Activated CD4-positive, alpha-beta T cell treated with anti-CD3 and anti-CD28 coated beads, Interleukin-2, amount 10 ng/mL, durations not matched to agents 24 days and 14 days (primary cell): Measurements from ENCODE around the gene NECTIN1. TPM values are rescaled to one million over a fixed set of nuclear protein-coding genes. Genes with fewer than 3 reads are reported as not detected.
A peak's percentile ranks its signal among the peaks of the same experiment; 100 is the strongest.

Experiments
- DNase-seq: peaks from one replicate; pipeline ENCODE4 v3.0.0; 2022
- H3K27ac Mint-ChIP-seq: one replicate; pipeline ENCODE4 v1.8.0; 2022; ENCODE audit warnings: mild to moderate bottlenecking, mixed read lengths
- H3K27me3 Mint-ChIP-seq: one replicate; pipeline ENCODE4 v1.8.0; 2022; ENCODE audit warnings: mixed read lengths
- H3K36me3 Mint-ChIP-seq: one replicate; pipeline ENCODE4 v1.8.0; 2022; ENCODE audit warnings: low read depth, mild to moderate bottlenecking, mixed read lengths
- H3K4me1 Mint-ChIP-seq: one replicate; pipeline ENCODE4 v1.8.0; 2021; ENCODE audit warnings: mixed read lengths
- H3K4me3 Mint-ChIP-seq: one replicate; pipeline ENCODE4 v1.8.0; 2022; ENCODE audit warnings: mild to moderate bottlenecking, moderate library complexity, mixed read lengths
- H3K9me3 Mint-ChIP-seq: one replicate; pipeline ENCODE4 v1.8.0; 2021; ENCODE audit warnings: mixed read lengths
- intact Hi-C: fragments of 100-400 bp; cut with micrococcal nuclease; formaldehyde crosslinking; loops from one replicate; pipeline ENCODE4 v1.15.1; 2023
- total RNA-seq: library from RNA; stranded (reverse); gene quantifications from 2 replicates; pipeline ENCODE4 v1.2.3, GENCODE V29; 2022

The NECTIN1 gene
- total RNA-seq, 1 donor from 2014 or later, result 3.1 TPM

DNA sequence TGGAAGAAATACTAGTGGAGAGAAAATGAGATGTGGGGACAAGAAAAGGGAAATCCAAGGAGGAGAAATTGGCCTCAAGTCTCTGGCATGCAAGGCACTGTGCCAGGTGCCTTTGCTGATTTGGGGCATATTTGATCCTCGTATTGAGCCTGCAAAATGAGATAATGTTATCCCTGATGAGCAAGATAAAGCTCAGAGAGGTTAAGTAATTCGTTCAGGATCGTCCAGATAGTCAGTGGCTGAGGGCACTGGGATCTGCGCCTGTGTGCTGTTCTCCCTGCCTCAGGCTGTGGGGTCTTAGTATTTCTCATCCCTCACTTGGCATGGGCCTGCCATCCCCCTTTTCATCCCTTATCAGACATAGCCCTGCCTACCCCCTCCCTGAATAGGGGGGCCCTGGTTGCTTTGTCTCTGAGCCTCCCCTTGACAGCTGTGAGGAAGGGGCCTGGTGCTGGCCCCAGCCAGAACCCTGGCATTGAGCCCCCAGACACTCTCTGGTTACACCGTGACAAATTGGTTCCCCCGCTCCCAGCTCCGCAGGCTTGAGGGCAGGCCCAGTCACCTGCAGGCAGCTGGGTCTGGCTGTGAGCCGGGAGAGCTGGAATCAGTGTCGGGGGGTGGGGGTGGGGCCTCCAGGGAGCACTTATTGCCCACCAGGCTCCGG lies 85.7 kb downstream of the NECTIN1 start:
- intact Hi-C loops, result no loop called here
- peaks cover 2% of the 10 kb centered on the region for H3K27me3 Mint-ChIP-seq
- H3K36me3 Mint-ChIP-seq, result peaks cover 3% of the 10 kb centered on the region
- H3K27ac Mint-ChIP-seq, result no peak overlapping the region
- no peaks in the 10 kb centered on the region for H3K9me3 Mint-ChIP-seq
- no peaks in the 10 kb centered on the region for H3K4me1 Mint-ChIP-seq
- no peak overlapping the region for H3K4me3 Mint-ChIP-seq
- no peak for DNase-seq

GRCh38 chr11:119641983-119642745 lies 86.8 kb downstream of the NECTIN1 start:
- H3K4me1 Mint-ChIP-seq, result no peaks in the 10 kb centered on the region
- H3K27ac Mint-ChIP-seq, result no peak overlapping the region
- no peak overlapping the region for H3K4me3 Mint-ChIP-seq
- no peaks in the 10 kb centered on the region for H3K36me3 Mint-ChIP-seq
- peak; percentile 65 for DNase-seq
- intact Hi-C loops, result no loop called here
- H3K27me3 Mint-ChIP-seq, result peaks cover 2% of the 10 kb centered on the region
- H3K9me3 Mint-ChIP-seq, result no peaks in the 10 kb centered on the region

- Mint-ChIP-seq H3K27ac (no peak overlapping the region), H3K36me3 (no peaks in the 10 kb centered on the region), H3K4me1 (no peaks in the 10 kb centered on the region), H3K27me3 (peaks cover 2% of the 10 kb centered on the region), H3K4me3 (no peak overlapping the region), H3K9me3 (no peaks in the 10 kb centered on the region)
- intact Hi-C loops, result no loop called here
- DNase-seq, result no peak
Observed at GRCh38 chr11:119640541-119640940, 88.5 kb downstream of the NECTIN1 start.

- H3K36me3 Mint-ChIP-seq, result no peaks in the 10 kb centered on the region
- intact Hi-C loops, result no loop called here
- H3K27me3 Mint-ChIP-seq, result peaks cover 2% of the 10 kb centered on the region
- H3K4me3 Mint-ChIP-seq, result no peak overlapping the region
- H3K4me1 Mint-ChIP-seq, result no peaks in the 10 kb centered on the region
- H3K27ac Mint-ChIP-seq, result no peak overlapping the region
- DNase-seq, result no peak
- H3K9me3 Mint-ChIP-seq, result no peaks in the 10 kb centered on the region
Observed at GRCh38 chr11:119639642-119640205, 89.3 kb downstream of the NECTIN1 start.

DNA sequence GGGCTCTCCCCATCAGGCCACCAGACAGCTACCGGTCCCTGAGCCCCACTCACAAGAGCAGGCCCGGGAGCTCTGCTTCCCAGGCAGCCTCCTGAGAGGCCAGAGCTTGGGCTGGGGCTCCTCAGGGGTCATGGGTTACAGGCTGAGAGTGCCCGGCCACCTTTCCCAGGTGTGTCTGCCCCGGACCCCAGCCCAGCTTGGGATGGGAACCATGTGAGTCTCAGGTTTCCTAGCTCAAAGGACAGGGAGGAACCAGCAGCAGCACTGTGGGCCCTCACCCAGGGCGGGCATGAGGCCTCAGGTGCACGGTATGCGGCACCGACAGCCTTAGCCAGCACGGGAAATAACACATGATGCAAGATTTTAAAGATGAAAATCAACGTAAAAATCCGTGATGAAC lies 90.1 kb downstream of the NECTIN1 start:
- Mint-ChIP-seq H3K36me3 (no peaks in the 10 kb centered on the region), H3K4me3 (no peak overlapping the region), H3K27ac (no peak overlapping the region), H3K9me3 (no peaks in the 10 kb centered on the region), H3K4me1 (no peaks in the 10 kb centered on the region), H3K27me3 (peaks cover 2% of the 10 kb centered on the region)
- intact Hi-C loops, result no loop called here
- no peak for DNase-seq

DNA sequence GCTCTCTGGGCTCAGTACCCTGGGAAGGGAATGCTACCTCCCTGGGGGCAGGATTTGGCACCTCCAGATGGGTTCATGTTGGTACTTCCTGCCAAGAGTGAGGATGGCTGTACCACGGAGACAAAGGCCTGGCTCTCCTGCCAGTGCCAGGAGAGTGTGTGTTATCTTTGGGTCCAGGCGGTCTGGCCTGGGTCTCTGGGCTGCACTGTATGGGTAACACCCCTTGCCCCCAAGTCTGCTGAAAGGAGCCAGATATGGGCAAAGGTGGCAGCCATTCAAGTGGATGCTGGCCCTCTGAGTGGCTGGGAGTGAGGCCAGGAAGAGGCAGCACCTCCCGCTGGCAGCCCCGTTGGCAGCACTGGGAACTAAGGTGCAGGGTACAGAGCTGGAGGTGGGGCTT lies 91.5 kb downstream of the NECTIN1 start:
- H3K27ac Mint-ChIP-seq, result no peak overlapping the region
- H3K27me3 Mint-ChIP-seq, result peaks cover 2% of the 10 kb centered on the region
- intact Hi-C loops, result no loop called here
- no peak overlapping the region for H3K4me3 Mint-ChIP-seq
- H3K36me3 Mint-ChIP-seq, result no peaks in the 10 kb centered on the region
- no peak for DNase-seq
- H3K4me1 Mint-ChIP-seq, result no peaks in the 10 kb centered on the region
- no peaks in the 10 kb centered on the region for H3K9me3 Mint-ChIP-seq

DNA sequence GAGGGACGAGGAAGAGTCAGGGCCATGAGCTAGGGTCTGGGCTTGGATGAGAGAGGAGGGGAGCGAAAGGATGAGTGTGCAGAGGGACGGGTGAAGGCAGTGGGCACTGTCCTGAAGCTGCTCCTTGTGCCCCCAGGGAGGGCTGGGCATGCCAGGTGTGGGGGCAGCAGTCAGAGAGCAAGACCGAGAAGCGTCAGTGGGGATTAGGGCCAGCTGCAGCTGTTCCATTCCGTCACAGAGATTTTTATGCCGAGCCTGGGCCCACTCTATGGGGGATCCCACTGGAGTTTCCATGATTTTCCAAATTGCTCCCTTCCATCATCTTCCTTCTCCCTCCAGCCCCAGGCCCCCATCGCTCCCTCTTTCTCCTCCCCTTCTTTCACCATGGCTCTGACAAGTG lies 93.2 kb downstream of the NECTIN1 start:
- intact Hi-C loops, result no loop called here
- H3K27ac Mint-ChIP-seq, result no peak overlapping the region

GRCh38 chr11:119635041-119635740 lies 93.8 kb downstream of the NECTIN1 start:
- no peak for DNase-seq
- H3K4me1 Mint-ChIP-seq, result no peaks in the 10 kb centered on the region
- no peak overlapping the region for H3K4me3 Mint-ChIP-seq
- no peaks in the 10 kb centered on the region for H3K36me3 Mint-ChIP-seq
- no peak overlapping the region for H3K27ac Mint-ChIP-seq
- intact Hi-C loops, result no loop called here
- no peaks in the 10 kb centered on the region for H3K27me3 Mint-ChIP-seq
- no peaks in the 10 kb centered on the region for H3K9me3 Mint-ChIP-seq

More for the DNA sequence above, 93.2 kb downstream of the NECTIN1 start:
- H3K4me1 Mint-ChIP-seq, result no peaks in the 10 kb centered on the region
- DNase-seq, result no peak
- no peak overlapping the region for H3K4me3 Mint-ChIP-seq
- no peaks in the 10 kb centered on the region for H3K9me3 Mint-ChIP-seq
- H3K27me3 Mint-ChIP-seq, result no peaks in the 10 kb centered on the region
- no peaks in the 10 kb centered on the region for H3K36me3 Mint-ChIP-seq

DNA sequence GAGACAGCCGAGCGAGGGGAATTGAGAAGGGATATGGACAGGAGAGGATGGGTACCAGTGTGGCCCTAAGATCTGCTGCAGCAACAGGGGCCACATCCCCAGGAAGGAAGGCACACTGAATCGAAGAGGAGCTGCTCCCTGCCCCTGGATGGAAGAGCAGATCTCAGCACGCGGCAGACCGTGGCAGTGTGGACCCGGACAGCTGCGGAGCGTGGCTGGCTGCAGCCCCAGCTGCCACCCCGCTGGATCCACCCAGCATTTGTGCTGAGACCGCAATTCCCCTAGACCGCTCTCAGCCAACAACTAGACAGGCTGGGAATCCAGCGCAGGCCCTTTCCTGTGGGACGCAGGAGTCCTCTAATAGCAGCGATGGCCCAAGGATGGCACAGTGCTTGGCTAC lies 94.7 kb downstream of the NECTIN1 start:
- Mint-ChIP-seq H3K27me3 (no peaks in the 10 kb centered on the region), H3K27ac (no peak overlapping the region), H3K9me3 (no peaks in the 10 kb centered on the region), H3K4me1 (no peaks in the 10 kb centered on the region), H3K36me3 (no peaks in the 10 kb centered on the region), H3K4me3 (no peak overlapping the region)
- DNase-seq, result no peak
- intact Hi-C loops, result no loop called here

DNA sequence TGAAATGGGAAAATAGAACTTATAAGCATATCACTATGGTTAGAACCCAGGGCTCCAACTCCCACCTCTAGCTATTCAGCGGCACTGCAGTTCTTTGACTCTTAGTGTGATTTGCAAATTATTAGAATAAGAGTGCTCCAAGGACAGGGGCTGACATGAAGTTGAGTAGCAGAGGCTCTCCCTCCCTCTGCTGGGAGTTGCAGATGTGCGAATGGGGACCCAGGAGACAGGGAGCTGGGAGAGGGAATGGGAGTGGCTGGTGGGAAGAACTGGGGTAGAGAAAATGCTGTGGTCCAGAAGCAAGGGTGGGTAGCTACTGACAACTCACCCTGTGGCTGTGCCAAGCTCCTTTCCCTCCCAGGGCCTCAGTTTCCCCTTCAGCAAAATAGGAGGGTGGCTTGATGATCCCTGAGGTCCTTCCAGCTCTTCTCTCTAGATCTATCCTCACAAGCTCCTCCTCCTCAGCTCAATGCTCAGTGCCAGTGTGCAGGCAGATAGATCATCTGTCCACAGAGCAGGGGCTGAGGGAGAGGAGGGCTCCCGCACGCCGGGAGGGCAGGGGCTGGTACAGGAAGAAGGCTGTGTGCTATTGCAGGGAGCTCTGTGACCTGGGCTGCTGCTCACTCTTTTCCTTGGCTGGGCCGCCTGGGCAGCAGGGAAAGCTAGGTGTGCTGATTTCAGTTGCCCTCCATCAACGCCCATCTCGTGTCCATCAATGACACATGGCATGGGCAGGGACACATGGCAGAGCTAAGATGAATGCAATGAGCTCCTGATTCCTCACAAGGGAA lies 99.0 kb downstream of the NECTIN1 start:
- no peaks in the 10 kb centered on the region for H3K9me3 Mint-ChIP-seq
- H3K36me3 Mint-ChIP-seq, result no peaks in the 10 kb centered on the region
- H3K4me1 Mint-ChIP-seq, result no peaks in the 10 kb centered on the region
- DNase-seq, result no peak
- H3K27ac Mint-ChIP-seq, result no peak overlapping the region
- intact Hi-C loops, result no loop called here
- no peaks in the 10 kb centered on the region for H3K27me3 Mint-ChIP-seq
- H3K4me3 Mint-ChIP-seq, result no peak overlapping the region

DNA sequence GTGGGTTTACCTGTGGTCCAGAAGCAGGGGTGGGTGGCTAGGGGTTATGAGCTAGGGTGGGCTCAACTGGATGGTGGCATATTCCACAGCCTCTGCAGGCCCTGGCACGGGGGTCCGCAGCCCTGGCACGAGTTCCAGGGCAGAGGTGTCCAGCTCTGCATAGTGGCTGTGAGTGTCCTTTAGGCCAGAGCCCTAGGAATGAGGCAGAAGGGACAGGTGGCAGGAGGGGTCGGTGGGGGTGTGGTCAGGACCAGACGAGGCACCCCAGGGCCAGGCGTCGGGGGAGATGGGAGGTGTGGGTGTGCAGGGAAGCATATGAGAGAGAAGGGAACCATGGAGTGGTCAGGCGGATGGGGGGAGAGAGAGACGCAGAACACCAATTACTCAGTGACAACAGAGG lies 99.9 kb downstream of the NECTIN1 start:
- H3K9me3 Mint-ChIP-seq, result no peaks in the 10 kb centered on the region
- DNase-seq, result no peak
- intact Hi-C loops, result no loop called here

GRCh38 chr11:119627286-119627685 lies 101.7 kb downstream of the NECTIN1 start:
- no peaks in the 10 kb centered on the region for H3K27me3 Mint-ChIP-seq
- H3K9me3 Mint-ChIP-seq, result no peaks in the 10 kb centered on the region
- DNase-seq, result no peak
- intact Hi-C loops, result no loop called here
- no peaks in the 10 kb centered on the region for H3K4me1 Mint-ChIP-seq
- H3K27ac Mint-ChIP-seq, result no peak overlapping the region
- H3K36me3 Mint-ChIP-seq, result no peaks in the 10 kb centered on the region
- no peak overlapping the region for H3K4me3 Mint-ChIP-seq

More for the DNA sequence above, 99.9 kb downstream of the NECTIN1 start:
- Mint-ChIP-seq H3K4me3 (no peak overlapping the region), H3K27me3 (no peaks in the 10 kb centered on the region), H3K27ac (no peak overlapping the region), H3K36me3 (no peaks in the 10 kb centered on the region), H3K4me1 (no peaks in the 10 kb centered on the region)

- intact Hi-C loops, result no loop called here
- Mint-ChIP-seq H3K9me3 (no peaks in the 10 kb centered on the region), H3K4me3 (no peak overlapping the region), H3K27me3 (no peaks in the 10 kb centered on the region), H3K36me3 (no peaks in the 10 kb centered on the region), H3K27ac (no peak overlapping the region), H3K4me1 (no peaks in the 10 kb centered on the region)
- DNase-seq, result no peak
Observed at GRCh38 chr11:119626871-119627270, 102.1 kb downstream of the NECTIN1 start.
